ENCODE measurements around the gene NUBPL.

DNA sequence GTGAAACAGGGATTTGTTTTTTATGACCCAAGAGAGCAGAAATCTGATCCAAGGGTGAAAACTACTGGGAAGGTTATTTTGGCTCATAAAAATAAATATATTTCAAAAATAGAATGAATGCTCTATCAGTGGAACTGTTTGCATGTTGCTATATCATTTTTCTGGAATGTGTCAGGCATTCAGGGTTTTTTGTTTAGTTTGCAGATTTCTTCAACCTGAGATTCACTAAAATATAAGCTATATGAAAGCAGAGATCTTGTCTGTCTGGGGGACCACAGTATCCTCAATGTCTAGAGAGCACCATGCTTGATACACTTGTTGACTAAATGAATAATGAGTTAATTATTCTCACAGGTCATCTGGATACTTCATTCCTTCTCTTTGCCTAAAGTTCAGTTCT lies 165.1 kb downstream of the NUBPL start:
- no peak for TF ChIP-seq EZH2phosphoT487 (IDR thresholded peaks at IDR 0.05; ENCODE audit: low read length)
- TF ChIP-seq CTCF (IDR thresholded peaks at IDR 0.05; ENCODE audit: low read length): no peak
- no peak for TF ChIP-seq EZH2 (optimal IDR thresholded peaks at IDR 0.05; ENCODE audit: low read depth, low read length)

All from MM.1S (cell line).